Peyer's patch (tissue), 4 donors: ENCODE measurements around the gene CTNNA2.

Source experiments
- POLR2A ChIP-seq, 2 donors: fragments of 450-650 bp; IDR thresholded peaks; one replicate each; pipeline ENCODE4 v1.5.1; 2017; ENCODE audit warnings: antibody characterized with exemption in 2 of 2, mild to moderate bottlenecking in 2 of 2, moderate library complexity in 2 of 2
- TF ChIP-seq, protein P1 (sequence below), 6 experiments: fragments of 450-650 bp in 4 of 6; fragments of 200-600 bp in 2 of 6; sonication (generic) in 1 of 6; IDR thresholded peaks; one replicate each; pipeline ENCODE4 v1.5.1; 2017 to 2019; ENCODE audit warnings: antibody characterized with exemption in 6 of 6, mild to moderate bottlenecking in 3 of 6, moderate library complexity in 1 of 6

DNA sequence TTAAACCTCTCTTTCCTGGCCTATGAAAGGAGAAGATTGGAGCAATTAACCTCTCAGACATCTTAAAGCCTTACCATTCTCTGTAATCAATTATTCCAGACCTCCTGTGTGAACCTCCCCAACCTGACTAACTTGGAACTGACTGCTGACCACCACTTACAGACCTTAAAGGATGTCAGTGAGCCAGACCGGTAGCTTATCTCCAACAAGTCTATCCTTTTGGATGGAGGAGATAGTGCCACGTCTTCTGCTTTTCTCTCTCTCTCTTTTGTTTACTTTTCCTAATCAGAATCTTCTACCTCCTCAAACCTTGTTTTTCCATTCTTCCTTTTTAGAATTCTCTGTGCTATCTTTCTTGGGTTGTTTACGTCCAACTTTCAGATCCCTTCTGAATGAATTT lies 734.5 kb downstream of the CTNNA2 start:
- TF ChIP-seq, protein P1, sequence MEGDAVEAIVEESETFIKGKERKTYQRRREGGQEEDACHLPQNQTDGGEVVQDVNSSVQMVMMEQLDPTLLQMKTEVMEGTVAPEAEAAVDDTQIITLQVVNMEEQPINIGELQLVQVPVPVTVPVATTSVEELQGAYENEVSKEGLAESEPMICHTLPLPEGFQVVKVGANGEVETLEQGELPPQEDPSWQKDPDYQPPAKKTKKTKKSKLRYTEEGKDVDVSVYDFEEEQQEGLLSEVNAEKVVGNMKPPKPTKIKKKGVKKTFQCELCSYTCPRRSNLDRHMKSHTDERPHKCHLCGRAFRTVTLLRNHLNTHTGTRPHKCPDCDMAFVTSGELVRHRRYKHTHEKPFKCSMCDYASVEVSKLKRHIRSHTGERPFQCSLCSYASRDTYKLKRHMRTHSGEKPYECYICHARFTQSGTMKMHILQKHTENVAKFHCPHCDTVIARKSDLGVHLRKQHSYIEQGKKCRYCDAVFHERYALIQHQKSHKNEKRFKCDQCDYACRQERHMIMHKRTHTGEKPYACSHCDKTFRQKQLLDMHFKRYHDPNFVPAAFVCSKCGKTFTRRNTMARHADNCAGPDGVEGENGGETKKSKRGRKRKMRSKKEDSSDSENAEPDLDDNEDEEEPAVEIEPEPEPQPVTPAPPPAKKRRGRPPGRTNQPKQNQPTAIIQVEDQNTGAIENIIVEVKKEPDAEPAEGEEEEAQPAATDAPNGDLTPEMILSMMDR (IDR thresholded peaks at IDR 0.05): no peak
- TF ChIP-seq POLR2A (IDR thresholded peaks at IDR 0.05): no peak
